ENCODE results near the gene CAVIN1.
A peak's percentile ranks its signal among the peaks of the same experiment; 100 is the strongest.
"Not testable (repeated sequence)": the region's sequence is repeated elsewhere in the genome, so short reads cannot be mapped to it uniquely, and the experiment has no call there.

Gene CAVIN1

GRCh38 chr17:42429726-42430447 lies 6.8 kb upstream of the CAVIN1 start:
- DNase-seq: no peak

DNA sequence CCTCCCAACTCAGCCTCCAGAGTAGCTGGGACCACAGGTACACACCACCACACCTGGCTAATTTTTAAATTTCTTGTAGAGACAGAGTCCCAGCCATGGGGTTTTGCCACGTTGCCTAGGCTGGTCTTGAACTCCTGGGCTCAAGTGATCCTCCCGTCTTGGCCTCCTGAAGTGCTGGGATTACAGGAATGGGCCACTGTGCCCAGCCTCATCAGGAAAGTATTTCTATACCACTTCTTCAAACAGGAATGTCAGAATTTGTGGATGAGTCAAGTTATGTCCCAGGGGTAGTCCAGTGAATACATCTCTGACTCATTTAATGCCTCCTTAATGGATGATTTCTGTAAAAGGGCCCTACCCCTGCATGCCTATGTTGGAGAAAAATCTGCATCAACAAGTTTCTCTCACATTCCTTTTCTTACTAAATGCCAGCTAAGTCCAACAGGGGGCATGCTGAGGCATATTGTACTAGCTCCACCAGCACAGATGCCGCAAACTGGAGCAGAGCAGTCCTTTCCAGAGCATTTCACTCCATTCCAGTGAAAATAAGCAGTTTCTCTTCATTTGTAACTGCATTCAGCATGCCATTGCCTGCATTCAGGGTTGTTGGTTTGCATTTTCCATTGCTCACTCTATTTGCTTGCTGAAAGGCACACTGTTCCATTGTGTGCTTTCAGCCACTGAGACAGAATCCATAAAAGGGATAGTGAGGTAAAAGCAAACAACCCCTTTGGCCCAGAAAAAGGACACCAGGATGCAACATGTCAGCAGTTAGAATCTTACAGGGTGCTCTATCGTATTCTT lies 5.3 kb upstream of the CAVIN1 start:
- DNase-seq: peak; percentile 39

DNA sequence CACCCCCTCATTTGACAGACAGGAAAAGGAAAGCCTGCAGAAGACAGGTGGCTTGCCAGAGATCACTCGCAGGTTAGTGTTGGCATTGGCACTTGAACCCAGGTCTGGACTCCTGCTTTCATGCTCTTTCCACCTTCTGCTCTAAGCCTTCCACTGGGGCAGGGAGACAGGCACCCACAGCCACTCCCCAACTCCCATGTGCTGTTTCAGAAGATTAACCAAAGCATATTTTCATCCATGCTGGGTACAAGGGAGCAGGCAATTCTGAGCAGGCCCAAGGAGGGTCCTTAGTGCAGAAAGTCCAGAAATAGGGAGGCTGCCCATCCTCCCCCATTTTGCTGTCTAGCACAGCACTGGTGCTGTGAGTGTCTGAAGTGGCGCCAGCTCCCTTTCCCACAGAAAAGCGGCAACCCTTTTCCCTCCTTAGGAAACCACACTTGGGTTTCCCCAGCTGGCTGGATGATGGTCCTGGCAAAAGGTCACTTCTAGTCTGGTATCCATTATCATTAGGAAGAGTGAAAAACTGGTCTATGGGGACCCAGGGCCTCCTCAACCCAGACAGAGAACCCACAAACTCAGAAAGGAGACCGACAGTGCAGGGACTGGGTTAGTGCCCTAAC lies 2.0 kb upstream of the CAVIN1 start:
- no peak for DNase-seq

GRCh38 chr17:42423766-42424165 lies 710 bp upstream of the CAVIN1 start:
- DNase-seq: no peak

- peak; percentile 43 for DNase-seq
Measured at GRCh38 chr17:42422412-42422957, 571 bp downstream of the CAVIN1 start.

- no peak for DNase-seq
Measured at GRCh38 chr17:42421507-42422338, 1.3 kb downstream of the CAVIN1 start.

DNA sequence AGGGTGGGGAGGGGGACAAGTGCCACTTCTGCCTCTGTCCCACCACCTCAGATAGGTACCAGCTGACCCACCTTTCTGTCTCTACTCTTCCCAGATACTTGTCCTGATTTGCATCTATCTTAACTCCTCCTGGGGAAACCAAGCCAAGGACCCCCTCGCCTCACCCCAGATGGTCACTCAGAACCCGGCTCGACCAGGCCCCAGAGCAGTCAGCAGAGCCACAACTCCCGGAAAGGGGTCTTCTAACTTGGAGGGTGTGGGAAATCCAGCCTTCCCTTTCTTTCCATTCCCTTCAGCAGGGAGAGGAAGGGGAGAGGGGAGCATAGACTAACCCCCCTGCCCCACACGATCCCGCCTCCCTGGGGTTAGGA lies 1.9 kb downstream of the CAVIN1 start:
- no peak for DNase-seq

- not testable (repeated sequence) for DNase-seq
Measured at GRCh38 chr17:42417981-42418380, 5.1 kb downstream of the CAVIN1 start.

DNA sequence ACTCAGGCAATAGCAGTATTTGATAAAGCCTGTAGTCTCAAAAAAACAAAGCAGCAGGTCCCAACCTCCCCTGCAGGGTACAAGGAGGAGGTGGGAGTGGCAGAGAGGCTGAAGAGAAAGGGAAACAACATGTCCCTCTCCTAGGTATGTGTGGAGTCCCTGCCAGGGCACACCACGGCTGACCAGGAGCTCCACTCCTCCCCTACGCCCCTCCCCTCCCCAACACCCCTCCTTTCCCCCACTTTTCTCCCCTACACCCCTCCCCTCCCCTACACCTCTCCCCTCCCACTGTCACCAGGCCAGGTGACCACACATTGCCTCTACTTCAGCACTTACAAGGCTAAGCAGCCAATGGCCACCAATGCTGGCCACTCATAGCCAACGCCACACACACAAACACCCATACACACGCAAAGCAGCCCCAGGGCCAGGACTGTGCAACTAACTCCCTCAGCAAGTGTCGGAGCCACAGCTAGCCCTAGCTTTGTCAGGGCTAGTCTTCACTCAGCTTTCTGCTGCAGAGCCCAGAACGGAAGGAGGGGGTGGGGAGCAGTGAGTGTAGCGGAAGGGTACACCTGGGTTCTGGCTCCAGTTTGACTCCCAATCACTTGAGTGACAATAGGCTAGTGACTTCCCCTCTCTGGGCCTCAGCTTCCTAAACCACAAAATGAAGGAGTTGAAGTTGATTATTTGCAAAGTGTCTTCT lies 8.2 kb downstream of the CAVIN1 start:
- DNase-seq: no peak

GRCh38 chr17:42413464-42414040 lies 9.5 kb downstream of the CAVIN1 start:
- DNase-seq: no peak

DNA sequence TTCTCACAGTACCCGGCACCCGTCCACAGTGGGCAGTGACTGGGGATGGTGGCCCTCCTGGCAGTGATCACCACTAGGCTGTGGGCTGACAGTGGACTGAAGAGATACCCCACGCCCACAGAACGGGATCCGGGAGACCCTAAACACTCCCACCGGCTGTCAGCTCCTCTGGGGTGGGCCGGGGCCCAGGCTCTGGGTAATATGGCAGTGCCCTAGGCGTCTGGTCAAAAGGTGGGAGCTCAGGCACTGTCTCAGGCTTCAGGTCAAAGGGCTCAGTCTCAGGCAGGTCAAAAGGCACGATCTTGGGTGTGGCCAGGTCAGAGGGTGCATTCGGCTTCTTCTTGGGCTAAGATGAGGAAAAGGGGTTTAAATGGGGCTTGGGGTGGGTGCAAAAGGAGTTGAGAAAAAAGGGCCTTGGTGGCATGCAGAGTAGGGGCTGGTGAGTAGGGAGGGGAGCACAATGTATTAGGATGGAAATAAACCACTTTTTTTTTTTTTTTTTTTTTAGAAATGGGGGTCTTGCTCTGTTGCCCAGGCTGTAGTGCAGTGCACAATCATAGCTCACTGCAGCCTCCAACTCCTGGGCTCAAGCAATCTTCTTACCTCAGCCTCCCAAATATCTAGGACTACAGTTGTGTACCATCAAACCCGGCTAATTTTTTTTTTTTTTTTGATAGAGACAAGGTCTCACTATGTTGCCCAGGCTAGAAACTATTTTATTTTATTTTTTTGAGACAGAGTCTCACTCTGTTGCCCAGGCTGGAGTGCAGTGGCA lies 11.0 kb downstream of the CAVIN1 start:
- DNase-seq: no peak

DNA sequence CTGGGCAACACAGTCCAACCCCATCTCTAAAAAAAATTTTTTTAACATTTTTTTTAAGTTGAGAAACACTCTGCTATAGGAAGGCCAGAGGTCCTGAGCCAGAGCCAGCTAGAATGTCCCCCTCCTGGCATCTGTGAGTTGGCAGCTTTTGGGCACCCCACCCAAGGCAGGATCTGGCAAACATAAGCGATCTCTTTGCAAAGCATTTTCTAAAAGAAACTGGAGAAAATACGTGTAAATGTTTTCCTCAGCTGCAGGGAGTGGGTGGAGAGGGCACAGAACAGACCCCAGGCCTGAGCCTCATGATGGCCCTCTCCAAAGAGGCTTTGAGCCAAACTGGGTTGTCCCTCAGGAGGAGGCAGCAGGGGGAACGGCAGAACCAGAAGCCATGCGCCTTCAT lies 11.7 kb downstream of the CAVIN1 start:
- no peak for DNase-seq

- no peak for DNase-seq
Measured at GRCh38 chr17:42410319-42410685, 12.8 kb downstream of the CAVIN1 start.

GRCh38 chr17:42409523-42410318 lies 13.3 kb downstream of the CAVIN1 start:
- DNase-seq: no peak

DNA sequence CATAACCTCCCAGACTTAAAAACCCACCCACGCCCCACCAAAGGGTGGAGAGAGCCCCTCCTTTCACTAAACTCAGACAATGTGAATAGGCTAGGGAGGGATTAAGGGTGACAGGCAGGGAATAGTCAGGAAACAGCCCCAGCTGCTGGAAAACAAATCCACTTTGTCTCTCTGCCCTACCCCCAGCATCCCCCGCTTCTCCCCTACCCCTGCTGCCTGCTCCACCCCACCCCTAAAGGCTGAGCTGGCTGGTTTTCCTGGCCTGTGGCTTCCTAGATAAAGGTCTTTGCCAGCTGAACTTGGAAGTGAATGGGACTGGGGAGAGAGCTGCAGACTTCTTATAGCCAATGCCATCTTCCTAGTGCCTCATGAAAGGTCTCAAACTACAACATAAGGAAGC lies 15.0 kb downstream of the CAVIN1 start:
- no peak for DNase-seq

GRCh38 chr17:42407289-42407836 lies 15.7 kb downstream of the CAVIN1 start:
- peak; percentile 92 for DNase-seq

DNA sequence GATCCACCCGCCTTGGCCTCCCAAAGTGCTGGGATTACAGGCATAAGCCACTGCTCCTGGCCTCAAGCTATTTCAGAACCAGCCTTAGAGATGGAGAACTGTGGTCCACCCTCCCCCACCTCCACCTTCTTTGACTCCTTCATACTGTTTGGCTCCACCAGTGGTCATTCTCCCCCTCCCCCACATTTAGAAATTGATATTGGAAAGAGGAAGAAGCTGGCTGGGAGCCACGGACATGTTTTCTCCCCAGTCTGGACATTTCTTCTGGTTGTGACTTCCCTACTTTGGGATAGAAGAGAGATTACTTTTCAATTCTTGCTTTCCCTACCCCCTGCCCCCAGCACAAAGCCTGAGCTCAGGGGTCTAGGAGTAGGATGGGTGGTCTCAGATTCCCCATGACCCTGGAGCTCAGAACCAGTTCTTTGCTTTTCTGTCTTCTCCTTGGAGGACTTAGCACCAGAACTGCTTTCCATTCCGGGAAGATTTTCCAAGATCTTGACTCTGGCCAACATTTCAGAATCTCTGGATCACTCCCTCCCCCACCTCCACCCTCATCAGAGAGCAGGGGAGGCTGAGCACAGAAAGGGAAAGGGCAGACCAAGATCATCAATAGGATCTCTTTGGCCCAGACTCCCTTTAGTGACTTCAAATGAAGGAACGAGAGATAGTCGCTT lies 16.3 kb downstream of the CAVIN1 start:
- no peak for DNase-seq

- peak; percentile 70 for DNase-seq
Measured at GRCh38 chr17:42405963-42406495, 17.0 kb downstream of the CAVIN1 start.

DNA sequence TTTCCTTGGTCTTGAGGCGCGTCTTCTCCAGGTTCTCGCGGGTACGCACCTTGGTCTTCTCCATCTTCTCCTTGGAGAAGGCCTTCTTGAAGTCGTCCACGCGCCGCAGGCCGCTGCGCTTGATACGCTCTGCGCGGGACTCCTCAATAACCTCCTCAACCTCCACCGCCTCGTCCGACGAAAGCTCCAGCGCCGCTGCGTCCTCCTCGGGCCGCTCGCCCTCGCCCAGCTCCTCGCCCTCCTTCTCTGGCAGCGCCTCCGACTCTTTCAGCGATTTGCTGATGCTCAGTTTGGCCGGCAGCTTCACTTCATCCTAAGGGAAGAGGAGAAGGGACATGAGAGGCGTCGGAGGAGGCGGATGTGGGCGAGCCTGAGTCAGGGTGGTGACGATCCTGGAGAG lies 18.0 kb downstream of the CAVIN1 start:
- no peak for DNase-seq
